SU-DHL-6 (cell line): ENCODE results near the gene COG5.

Experiments
- CTCF ChIP-seq: fragments of 200-600 bp; sonication (generic); IDR thresholded peaks from one replicate; pipeline ENCODE4 v1.5.1; 2017; ENCODE audit warnings: antibody characterized with exemption, mild to moderate bottlenecking, low read length, moderate library complexity; ENCODE audit not compliant: insufficient read depth, poor library complexity, severe bottlenecking
- EZH2phosphoT487 ChIP-seq: fragments of 200-600 bp; sonication (generic), shearing (Covaris generic); conservative IDR thresholded peaks from 2 replicates; pipeline ENCODE4 v1.6.1; 2018; ENCODE audit warnings: mild to moderate bottlenecking, antibody characterized with exemption, low read length, moderate library complexity, mixed read lengths

GRCh38 chr7:107392830-107393229 lies 170.9 kb downstream of the COG5 start:
- TF ChIP-seq CTCF (no peak), EZH2phosphoT487 (no peak)
